Osteocyte (in vitro differentiated cells): ENCODE results near the gene LIF. TPM values are rescaled to one million over a fixed set of nuclear protein-coding genes. Genes with fewer than 3 reads are reported as not detected.

Experiments used
- DNase-seq: peaks from one replicate; pipeline ENCODE4 v3.0.0; 2021; ENCODE audit warnings: mixed read lengths; ENCODE audit not compliant: unreplicated experiment; ENCODE audit errors: extremely low spot score
- H3K27ac Mint-ChIP-seq: one replicate; pipeline ENCODE4 v1.8.0; 2021; ENCODE audit warnings: mild to moderate bottlenecking, mixed read lengths; ENCODE audit not compliant: unreplicated experiment
- H3K27me3 Mint-ChIP-seq: one replicate; pipeline ENCODE4 v1.8.0; 2021; ENCODE audit warnings: mixed read lengths; ENCODE audit not compliant: unreplicated experiment
- H3K36me3 Mint-ChIP-seq: one replicate; pipeline ENCODE4 v1.8.0; 2021; ENCODE audit warnings: mixed read lengths; ENCODE audit not compliant: unreplicated experiment
- H3K4me1 Mint-ChIP-seq: one replicate; pipeline ENCODE4 v1.8.0; 2021; ENCODE audit warnings: mixed read lengths; ENCODE audit not compliant: unreplicated experiment
- H3K4me3 Mint-ChIP-seq: one replicate; pipeline ENCODE4 v1.8.0; 2021; ENCODE audit warnings: mild to moderate bottlenecking, moderate library complexity, mixed read lengths; ENCODE audit not compliant: unreplicated experiment
- H3K9me3 Mint-ChIP-seq: one replicate; pipeline ENCODE4 v1.8.0; 2021; ENCODE audit warnings: mixed read lengths; ENCODE audit not compliant: unreplicated experiment
- CTCF ChIP-seq: fragments of 200-600 bp; sonication (generic); IDR thresholded peaks from 2 replicates; pipeline ENCODE4 v1.5.0; 2021; ENCODE audit warnings: antibody characterized with exemption, mild to moderate bottlenecking, moderate library complexity
- total RNA-seq: library from RNA; stranded (reverse); gene quantifications from 2 replicates; pipeline ENCODE4 v1.2.1, GENCODE V29; 2021

The LIF gene
- total RNA-seq, 1 donor from 2014 or later, result 15.5 TPM

GRCh38 chr22:30284172-30284571 is 37.6 kb upstream of the LIF start:
- no peak overlapping the region for H3K4me3 Mint-ChIP-seq
- peaks cover 12% of the 10 kb centered on the region for H3K36me3 Mint-ChIP-seq
- H3K27ac Mint-ChIP-seq, result no peak overlapping the region
- no peak for TF ChIP-seq CTCF
- DNase-seq, result no peak
- no peaks in the 10 kb centered on the region for H3K27me3 Mint-ChIP-seq
- H3K4me1 Mint-ChIP-seq, result peaks cover 8% of the 10 kb centered on the region
- H3K9me3 Mint-ChIP-seq, result no peaks in the 10 kb centered on the region

GRCh38 chr22:30283342-30283741 is 36.8 kb upstream of the LIF start:
- Mint-ChIP-seq H3K27me3 (no peaks in the 10 kb centered on the region), H3K4me1 (peaks cover 10% of the 10 kb centered on the region), H3K27ac (no peak overlapping the region), H3K4me3 (no peak overlapping the region), H3K9me3 (no peaks in the 10 kb centered on the region), H3K36me3 (peaks cover 12% of the 10 kb centered on the region)
- TF ChIP-seq CTCF, result no peak
- DNase-seq, result no peak

GRCh38 chr22:30282616-30283046 is 36.1 kb upstream of the LIF start:
- Mint-ChIP-seq H3K9me3 (no peaks in the 10 kb centered on the region), H3K36me3 (peaks cover 12% of the 10 kb centered on the region), H3K27ac (no peak overlapping the region), H3K27me3 (no peaks in the 10 kb centered on the region), H3K4me3 (no peak overlapping the region), H3K4me1 (peaks cover 11% of the 10 kb centered on the region)
- no peak for DNase-seq
- TF ChIP-seq CTCF, result no peak

GRCh38 chr22:30280505-30280904 is 33.9 kb upstream of the LIF start:
- Mint-ChIP-seq H3K4me3 (no peak overlapping the region), H3K27me3 (no peaks in the 10 kb centered on the region), H3K9me3 (no peaks in the 10 kb centered on the region), H3K4me1 (peaks cover 15% of the 10 kb centered on the region), H3K36me3 (peaks cover 12% of the 10 kb centered on the region), H3K27ac (no peak overlapping the region)
- no peak for DNase-seq
- TF ChIP-seq CTCF, result no peak

GRCh38 chr22:30279932-30280331 is 33.4 kb upstream of the LIF start:
- H3K27ac Mint-ChIP-seq, result no peak overlapping the region
- no peak for TF ChIP-seq CTCF
- no peaks in the 10 kb centered on the region for H3K9me3 Mint-ChIP-seq
- DNase-seq, result no peak
- H3K4me3 Mint-ChIP-seq, result no peak overlapping the region
- H3K36me3 Mint-ChIP-seq, result peaks cover 10% of the 10 kb centered on the region
- H3K27me3 Mint-ChIP-seq, result no peaks in the 10 kb centered on the region
- H3K4me1 Mint-ChIP-seq, result peaks cover 15% of the 10 kb centered on the region
